NCI-H1436 (cell line): ENCODE results near the gene CFAP100.

ENCODE experiments used
- DNase-seq: peaks from one replicate; lab custom pipeline; 2025; lab: John Stamatoyannopoulos, UW

Gene CFAP100

GRCh38 chr3:126423191-126424038 is 28.7 kb downstream of the CFAP100 start:
- no peak for DNase-seq

GRCh38 chr3:126424039-126424717 is 29.5 kb downstream of the CFAP100 start:
- DNase-seq = no peak

GRCh38 chr3:126424751-126425150 is 30.0 kb downstream of the CFAP100 start:
- DNase-seq = no peak

GRCh38 chr3:126431103-126431534 is 36.4 kb downstream of the CFAP100 start:
- DNase-seq = no peak

- no peak for DNase-seq
These were observed 37.8 kb downstream of the CFAP100 start for GRCh38 chr3:126432361-126433104.

- no peak for DNase-seq
These were observed 38.4 kb downstream of the CFAP100 start for GRCh38 chr3:126433105-126433430.

GRCh38 chr3:126433496-126434263 is 39.0 kb downstream of the CFAP100 start:
- no peak for DNase-seq

- DNase-seq = no peak
These were observed 39.5 kb downstream of the CFAP100 start for GRCh38 chr3:126434264-126434590.

GRCh38 chr3:126434931-126435411 is 40.3 kb downstream of the CFAP100 start:
- no peak for DNase-seq

- DNase-seq = no peak
These were observed 41.0 kb downstream of the CFAP100 start for GRCh38 chr3:126435456-126436315.

GRCh38 chr3:126436826-126437717 is 42.4 kb downstream of the CFAP100 start:
- no peak for DNase-seq

GRCh38 chr3:126438186-126438585 is 43.5 kb downstream of the CFAP100 start:
- no peak for DNase-seq

GRCh38 chr3:126438746-126439145 is 44.0 kb downstream of the CFAP100 start:
- no peak for DNase-seq

GRCh38 chr3:126439346-126439967 is 44.7 kb downstream of the CFAP100 start:
- no peak for DNase-seq

GRCh38 chr3:126439968-126440708 is 45.4 kb downstream of the CFAP100 start:
- DNase-seq = no peak

GRCh38 chr3:126440709-126440995 is 45.9 kb downstream of the CFAP100 start:
- no peak for DNase-seq

GRCh38 chr3:126441256-126441880 is 46.7 kb downstream of the CFAP100 start:
- no peak for DNase-seq

GRCh38 chr3:126442094-126442855 is 47.6 kb downstream of the CFAP100 start:
- no peak for DNase-seq
